B cell (primary cell): ENCODE results near the gene FHIP1B.

Experiments used
- CTCF ChIP-seq: fragments of 200-600 bp; IDR thresholded peaks from one replicate; pipeline ENCODE4 v1.8.0; 2022; ENCODE audit warnings: antibody characterized with exemption, mild to moderate bottlenecking
- EZH2 ChIP-seq: IDR thresholded peaks from 2 replicates; pipeline ENCODE4 v1.6.1; 2012; ENCODE audit warnings: borderline replicate concordance, low read depth, mild to moderate bottlenecking, moderate library complexity, low read length; ENCODE audit not compliant: insufficient read depth, poor library complexity, severe bottlenecking

DNA sequence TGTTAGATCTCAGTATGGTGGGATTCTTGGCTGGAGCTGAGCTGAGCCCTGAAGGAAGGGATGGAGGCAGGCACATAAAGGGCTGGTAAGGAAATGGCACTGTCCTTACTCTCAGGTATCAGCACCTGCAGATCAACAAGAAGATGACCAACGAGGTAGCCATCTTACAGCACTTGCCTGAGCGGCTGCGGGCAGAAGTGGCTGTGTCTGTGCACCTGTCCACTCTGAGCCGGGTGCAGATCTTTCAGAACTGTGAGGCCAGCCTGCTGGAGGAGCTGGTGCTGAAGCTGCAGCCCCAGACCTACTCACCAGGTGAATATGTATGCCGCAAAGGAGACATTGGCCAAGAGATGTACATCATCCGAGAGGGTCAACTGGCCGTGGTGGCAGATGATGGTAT is 6.9 kb upstream of the FHIP1B start:
- no peak for TF ChIP-seq CTCF
- no peak for TF ChIP-seq EZH2
